H9 (cell line): ENCODE results near the gene HS3ST4. TPM values are rescaled to one million over a fixed set of nuclear protein-coding genes. Genes with fewer than 3 reads are reported as not detected.

Experiments used
- DNase-seq: peaks from one replicate; pipeline ENCODE4 v3.0.0-alpha.2; 2017
- H2AFZ ChIP-seq: one replicate; pipeline ENCODE4 v1.6.1; 2013; ENCODE audit warnings: mild to moderate bottlenecking, low read length, control low read depth, moderate library complexity
- H2AK5ac ChIP-seq: 2 replicates; pipeline ENCODE4 v1.6.1; 2013; ENCODE audit warnings: low read length, control low read depth, mixed read lengths; ENCODE audit not compliant: insufficient read length
- H2BK120ac ChIP-seq: one replicate; pipeline ENCODE4 v1.6.1; 2013; ENCODE audit warnings: low read depth, mild to moderate bottlenecking, low read length, control low read depth, inconsistent platforms; ENCODE audit not compliant: poor library complexity, severe bottlenecking
- H2BK12ac ChIP-seq: 2 replicates; pipeline ENCODE4 v1.6.1; 2013; ENCODE audit warnings: low read length, control low read depth, mixed read lengths, low read depth; ENCODE audit not compliant: insufficient read length
- H2BK15ac ChIP-seq: 2 replicates; pipeline ENCODE4 v1.6.1; 2013; ENCODE audit warnings: low read depth, low read length, control low read depth
- H2BK20ac ChIP-seq: one replicate; pipeline ENCODE4 v1.6.1; 2013; ENCODE audit warnings: low read depth, mild to moderate bottlenecking, low read length, control low read depth, inconsistent platforms; ENCODE audit not compliant: poor library complexity, severe bottlenecking
- H2BK5ac ChIP-seq: 2 replicates; pipeline ENCODE4 v1.6.1; 2013; ENCODE audit warnings: low read length, control low read depth, mixed read lengths; ENCODE audit not compliant: insufficient read length
- H3K14ac ChIP-seq: 2 replicates; pipeline ENCODE4 v1.6.1; 2013; ENCODE audit warnings: low read length, control low read depth; ENCODE audit not compliant: insufficient read depth
- H3K18ac ChIP-seq: 2 replicates; pipeline ENCODE4 v1.6.1; 2013; ENCODE audit warnings: low read depth, mild to moderate bottlenecking, mixed read lengths, low read length, control low read depth; ENCODE audit not compliant: insufficient read length
- H3K23ac ChIP-seq: 2 replicates; pipeline ENCODE4 v1.6.1; 2013; ENCODE audit warnings: low read length, control low read depth, mixed read lengths, low read depth; ENCODE audit not compliant: insufficient read length
- H3K23me2 ChIP-seq: 2 replicates; pipeline ENCODE4 v1.6.1; 2013; ENCODE audit warnings: low read depth, mild to moderate bottlenecking, mixed read lengths, low read length, control low read depth; ENCODE audit not compliant: insufficient read length, poor library complexity, severe bottlenecking
- H3K27ac ChIP-seq: 2 replicates; pipeline ENCODE4 v1.5.1; 2013; ENCODE audit warnings: low read length, control low read depth, mixed read lengths, low read depth; ENCODE audit not compliant: insufficient read length
- H3K27me3 ChIP-seq: 2 replicates; pipeline ENCODE4 v1.6.1; 2013; ENCODE audit warnings: low read length, control low read depth, inconsistent platforms; ENCODE audit not compliant: insufficient read depth
- H3K4ac ChIP-seq: 2 replicates; pipeline ENCODE4 v1.6.1; 2013; ENCODE audit warnings: low read depth, mild to moderate bottlenecking, control low read depth, inconsistent platforms, low read length, moderate library complexity
- H3K4me1 ChIP-seq: 2 replicates; pipeline ENCODE4 v1.6.1; 2013; ENCODE audit warnings: low read length, control low read depth, inconsistent platforms; ENCODE audit not compliant: insufficient read depth
- H3K4me2 ChIP-seq: 2 replicates; pipeline ENCODE4 v1.6.1; 2013; ENCODE audit warnings: low read length, control low read depth, mixed read lengths; ENCODE audit not compliant: insufficient read length, insufficient read depth
- H3K56ac ChIP-seq: 2 replicates; pipeline ENCODE4 v1.6.1; 2013; ENCODE audit warnings: low read depth, mild to moderate bottlenecking, mixed read lengths, low read length, control low read depth; ENCODE audit not compliant: insufficient read length
- H3K79me1 ChIP-seq: 2 replicates; pipeline ENCODE4 v1.6.1; 2013; ENCODE audit warnings: low read depth, mild to moderate bottlenecking, moderate library complexity, low read length, control low read depth, inconsistent platforms; ENCODE audit not compliant: insufficient read depth, poor library complexity, severe bottlenecking
- H3K79me2 ChIP-seq: 2 replicates; pipeline ENCODE4 v1.6.1; 2013; ENCODE audit warnings: low read length, control low read depth, inconsistent platforms; ENCODE audit not compliant: insufficient read depth
- H3K9ac ChIP-seq: 2 replicates; pipeline ENCODE4 v1.6.1; 2013; ENCODE audit warnings: low read length, control low read depth, mixed read lengths; ENCODE audit not compliant: insufficient read length; ENCODE audit errors: extremely low read depth
- H3K9me3 ChIP-seq: one replicate; pipeline ENCODE4 v1.6.1; 2013; ENCODE audit warnings: low read depth, low read length, inconsistent platforms; ENCODE audit not compliant: control insufficient read depth
- H3T11ph ChIP-seq: one replicate; pipeline ENCODE4 v1.6.1; 2013; ENCODE audit warnings: mild to moderate bottlenecking, low read length, control low read depth, inconsistent platforms
- H4K20me1 ChIP-seq: one replicate; pipeline ENCODE4 v1.6.1; 2013; ENCODE audit not compliant: control insufficient read depth, insufficient read length, insufficient read depth
- H4K5ac ChIP-seq: 2 replicates; pipeline ENCODE4 v1.6.1; 2013; ENCODE audit warnings: low read depth, mild to moderate bottlenecking, mixed read lengths, low read length, control low read depth; ENCODE audit not compliant: insufficient read length
- H4K8ac ChIP-seq: replicated peaks from 2 replicates; pipeline ENCODE4 v1.6.1; 2013; ENCODE audit warnings: low read length, control low read depth, mixed read lengths, low read depth; ENCODE audit not compliant: insufficient read length
- H4K91ac ChIP-seq: 2 replicates; pipeline ENCODE4 v1.6.1; 2013; ENCODE audit warnings: low read depth, mild to moderate bottlenecking, moderate library complexity, mixed read lengths, low read length, control low read depth; ENCODE audit not compliant: insufficient read length
- H3K27ac Mint-ChIP-seq, 3 experiments: 2 replicates in 2 of 3; 3 replicates in 1 of 3; pipeline ENCODE4 v1.8.0; 2020 to 2021; ENCODE audit warnings: mixed read lengths in 3 of 3, mild to moderate bottlenecking in 1 of 3, moderate library complexity in 1 of 3
- H3K27me3 Mint-ChIP-seq: 2 replicates; pipeline ENCODE4 v1.8.0; 2021; ENCODE audit warnings: low read depth, mild to moderate bottlenecking, moderate library complexity, mixed read lengths
- H3K36me3 Mint-ChIP-seq, 3 experiments: 2 replicates in 2 of 3; 3 replicates in 1 of 3; pipeline ENCODE4 v1.8.0; 2020 to 2021; ENCODE audit warnings: low read depth in 3 of 3, mixed read lengths in 3 of 3; ENCODE audit not compliant: insufficient read depth in 1 of 3
- H3K4me1 Mint-ChIP-seq, 2 experiments: 2 replicates each; pipeline ENCODE4 v1.8.0; 2020; ENCODE audit warnings: mixed read lengths in 2 of 2
- H3K4me3 Mint-ChIP-seq, 2 experiments: 2 replicates in 1 of 2; 3 replicates in 1 of 2; pipeline ENCODE4 v1.8.0; 2020 to 2021; ENCODE audit warnings: mild to moderate bottlenecking in 2 of 2, mixed read lengths in 2 of 2, moderate library complexity in 1 of 2
- H3K9me3 Mint-ChIP-seq, 2 experiments: 2 replicates in 1 of 2; 3 replicates in 1 of 2; pipeline ENCODE4 v1.8.0; 2020; ENCODE audit warnings: mild to moderate bottlenecking in 2 of 2, mixed read lengths in 2 of 2, moderate library complexity in 1 of 2
- CTCF ChIP-seq: fragments of 200-600 bp; sonication (generic); conservative IDR thresholded peaks from 3 replicates; pipeline ENCODE4 v1.8.0; 2021; ENCODE audit warnings: antibody characterized with exemption, mild to moderate bottlenecking
- WGBS: extraction: QIAGEN DNeasy Blood & Tissue Kit; methylation state at CpG from one replicate; pipeline ENCODE4 v1.1.7; 2013; ENCODE audit warnings: missing lambda C conversion rate, low lambda C conversion rate, mixed read lengths; ENCODE audit not compliant: insufficient read length; ENCODE audit errors: extremely low coverage; 5-methylcytosine and 5-hydroxymethylcytosine counted together
- total RNA-seq: library from RNA; stranded (reverse); gene quantifications from 2 replicates; pipeline ENCODE4 v1.2.1, GENCODE V29; 2021

Gene HS3ST4
- total RNA-seq, 1 experiment from 2014 or later, result 1.7 TPM

GRCh38 chr16:25916037-25916436 is 224.3 kb downstream of the HS3ST4 start:
- peaks cover 0 to 2% of the 10 kb centered on the region in 2 experiments; a peak in 2 of 4 replicates for H3K4me1 Mint-ChIP-seq
- no peak for DNase-seq
- H3K27ac Mint-ChIP-seq, result no peak overlapping the region
- Histone ChIP-seq H3K14ac (no peak overlapping the region), H3K4ac (no peak overlapping the region), H2BK20ac (no peak overlapping the region), H3K18ac (no peak overlapping the region), H3K23ac (no peak overlapping the region), H2BK15ac (no peak overlapping the region), H3K9me3 (no peaks in the 10 kb centered on the region), H4K8ac (no peak overlapping the region), H3K56ac (no peak overlapping the region), H3K79me2 (no peaks in the 10 kb centered on the region), H3K9ac (no peak overlapping the region), H3K23me2 (no peaks in the 10 kb centered on the region), H2BK12ac (no peak overlapping the region), H3K4me1 (no peaks in the 10 kb centered on the region; the same call in 1 of the 2 replicates), H3K79me1 (no peaks in the 10 kb centered on the region), H3K27me3 (no peaks in the 10 kb centered on the region), H2AFZ (no peak overlapping the region), H4K91ac (no peak overlapping the region), H4K20me1 (no peaks in the 10 kb centered on the region), H3T11ph (no peak overlapping the region), H2AK5ac (no peak overlapping the region), H3K4me2 (no peak overlapping the region), H3K27ac (no peak overlapping the region), H4K5ac (no peak overlapping the region), H2BK5ac (no peak overlapping the region), H2BK120ac (no peak overlapping the region)
- H3K4me3 Mint-ChIP-seq, result no peak overlapping the region
- no CpG with 5 or more reads among the region's 4 CpGs for WGBS
- no peaks in the 10 kb centered on the region for H3K36me3 Mint-ChIP-seq
- no peaks in the 10 kb centered on the region for H3K9me3 Mint-ChIP-seq
- no peaks in the 10 kb centered on the region for H3K27me3 Mint-ChIP-seq
- no peak for TF ChIP-seq CTCF
